ENCODE measurements around the gene ACOT8. TPM values are rescaled to one million over a fixed set of nuclear protein-coding genes. Genes with fewer than 3 reads are reported as not detected.

Gene ACOT8
- total RNA-seq, 2 experiments from 2014 or later, result 18.5 to 21.2 TPM

- no peak for TF ChIP-seq CTCF (IDR thresholded peaks at IDR 0.05)
- ChIA-PET POLR2A (interaction anchor here (1.1 kb wide), 1 partner anchor 60 kb away, joined by 3 read pairs; no protein-coding TSS in a partner anchor), CTCF (interaction anchor here (3.0 kb wide), 1 partner anchor 19 kb away, joined by 10 read pairs; no protein-coding TSS in a partner anchor)
- H3K27ac Mint-ChIP-seq, result no peak overlapping the region
- no peak overlapping the region for H3K4me3 Mint-ChIP-seq
- H3K9me3 Mint-ChIP-seq, result no peaks in the 10 kb centered on the region
- H3K36me3 Mint-ChIP-seq (ENCODE audit: low read depth), result peaks cover 21% of the 10 kb centered on the region
- peaks cover 13% of the 10 kb centered on the region for H3K27me3 Mint-ChIP-seq
- no peak for ATAC-seq
- intact Hi-C loops (cut with micrococcal nuclease), result no loop called here
- DNase-seq, result no peak
- peaks cover 6% of the 10 kb centered on the region for H3K4me1 Mint-ChIP-seq (ENCODE audit: low read depth)
Observed at GRCh38 chr20:45818239-45818638, 39.0 kb downstream of the ACOT8 start.

GRCh38 chr20:45817376-45818194 is 39.6 kb downstream of the ACOT8 start:
- H3K36me3 Mint-ChIP-seq (ENCODE audit: low read depth), result peaks cover 26% of the 10 kb centered on the region
- POLR2A ChIA-PET, result interaction anchor here (1.1 to 1.3 kb wide), 4 partner anchors 11 to 61 kb away, joined by 3 to 5 read pairs (median 4); partner anchors contain the start of gene SNX21
- intact Hi-C loops (cut with micrococcal nuclease), result no loop called here

GRCh38 chr20:45816951-45817350 is 40.2 kb downstream of the ACOT8 start:
- Mint-ChIP-seq H3K27ac (no peak overlapping the region), H3K36me3 (ENCODE audit: low read depth) (peaks cover 30% of the 10 kb centered on the region), H3K4me3 (no peak overlapping the region), H3K9me3 (no peaks in the 10 kb centered on the region), H3K27me3 (peaks cover 4% of the 10 kb centered on the region), H3K4me1 (ENCODE audit: low read depth) (peaks cover 12% of the 10 kb centered on the region)
- ATAC-seq (no peak), DNase-seq (no peak)
- no peak for TF ChIP-seq CTCF (IDR thresholded peaks at IDR 0.05)
- intact Hi-C loops (cut with micrococcal nuclease), result no loop called here
- POLR2A ChIA-PET, result interaction anchor here (1.2 to 1.3 kb wide), 4 partner anchors 10 to 152 kb away, joined by 3 to 5 read pairs (median 4); partner anchors contain the start of gene SNX21
- CTCF ChIA-PET, result interaction anchor here (0.7 to 2.4 kb wide), 2 partner anchors 12 to 18 kb away, joined by 3 to 8 read pairs; no protein-coding TSS in a partner anchor

More at GRCh38 chr20:45817376-45818194, 39.6 kb downstream of the ACOT8 start:
- no peaks in the 10 kb centered on the region for H3K9me3 Mint-ChIP-seq
- CTCF ChIA-PET, result interaction anchor here (0.7 to 3.0 kb wide), 3 partner anchors 12 to 19 kb away, joined by 3 to 10 read pairs (median 8); no protein-coding TSS in a partner anchor
- peaks cover 11% of the 10 kb centered on the region for H3K4me1 Mint-ChIP-seq (ENCODE audit: low read depth)
- no peak for ATAC-seq
- H3K27me3 Mint-ChIP-seq, result peaks cover 8% of the 10 kb centered on the region
- no peak for TF ChIP-seq CTCF (IDR thresholded peaks at IDR 0.05)
- DNase-seq, result no peak
- H3K4me3 Mint-ChIP-seq, result no peak overlapping the region
- H3K27ac Mint-ChIP-seq, result no peak overlapping the region

- no peak for TF ChIP-seq CTCF (IDR thresholded peaks at IDR 0.05)
- ATAC-seq, result no peak
- ChIA-PET POLR2A (interaction anchor here (0.5 to 3.3 kb wide), 10 partner anchors 9 to 203 kb away, joined by 3 to 17 read pairs (median 7); partner anchors contain the start of genes ACOT8, CTSA, NEURL2 and ZNF335), CTCF (interaction anchor here (1.4 to 2.8 kb wide), 2 partner anchors 15 to 38 kb away, joined by 3 to 10 read pairs; no protein-coding TSS in a partner anchor)
- DNase-seq, result no peak
- intact Hi-C loops (cut with micrococcal nuclease), result loop anchor here (5.0 kb wide), 1 partner anchor 43 kb away; the partner anchor contains the start of genes ACOT8 and ZSWIM3
- Mint-ChIP-seq H3K27me3 (no peaks in the 10 kb centered on the region), H3K4me1 (ENCODE audit: low read depth) (peaks cover 16% of the 10 kb centered on the region), H3K36me3 (ENCODE audit: low read depth) (peaks cover 46% of the 10 kb centered on the region), H3K9me3 (no peaks in the 10 kb centered on the region), H3K27ac (no peak overlapping the region), H3K4me3 (no peak overlapping the region)
Observed at GRCh38 chr20:45814314-45814713, 42.9 kb downstream of the ACOT8 start.

Data from activated CD8-positive, alpha-beta T cell treated with anti-CD3 and anti-CD28 coated beads for 36 hours (primary cell).